ENCODE measurements around the gene BTBD9.

GRCh38 chr6:38352636-38353035 lies 287.1 kb downstream of the BTBD9 start:
- TF ChIP-seq CTCF (IDR thresholded peaks at IDR 0.05) (no peak), POLR2AphosphoS5 (IDR thresholded peaks at IDR 0.05) (no peak), POLR2A (IDR thresholded peaks at IDR 0.05) (no peak), EP300 (IDR thresholded peaks at IDR 0.05; ENCODE audit: low read depth) (no peak)

Measured in transverse colon (tissue), 4 donors.